Neutrophil (primary cell): ENCODE measurements around the gene ZBTB12.

Experiments used
- H3K27ac ChIP-seq: fragments of 200-600 bp; sonication (generic); 2 replicates; pipeline ENCODE4 v1.5.1; 2016; ENCODE audit warnings: mild to moderate bottlenecking, moderate library complexity
- H3K27me3 ChIP-seq: fragments of 200-600 bp; sonication (generic); 2 replicates; pipeline ENCODE4 v1.6.0; 2016; ENCODE audit warnings: mild to moderate bottlenecking
- H3K36me3 ChIP-seq: fragments of 200-600 bp; sonication (generic); 2 replicates; pipeline ENCODE4 v1.5.1; 2017
- H3K4me1 ChIP-seq, 2 experiments: fragments of 200-600 bp in 1 of 2; sonication (generic) in 1 of 2; 1 replicate in 1 of 2; 2 replicates in 1 of 2; pipeline versions ENCODE4 v1.5.1 to v1.6.1; 2013 to 2016; ENCODE audit warnings: low read depth in 1 of 2, low read length in 1 of 2, mild to moderate bottlenecking in 1 of 2, moderate library complexity in 1 of 2; ENCODE audit not compliant: control insufficient read depth in 1 of 2, insufficient read depth in 1 of 2
- H3K4me3 ChIP-seq, 2 experiments: fragments of 200-600 bp in 1 of 2; sonication (generic) in 1 of 2; 1 replicate in 1 of 2; 2 replicates in 1 of 2; pipeline ENCODE4 v1.5.1; 2013 to 2016; ENCODE audit warnings: low read depth in 1 of 2, low read length in 1 of 2, mild to moderate bottlenecking in 1 of 2, moderate library complexity in 1 of 2
- H3K9me3 ChIP-seq: fragments of 200-600 bp; sonication (generic); 2 replicates; pipeline ENCODE4 v1.5.1; 2016
- TF ChIP-seq, protein P1 (sequence below): fragments of 200-600 bp; sonication (generic); IDR thresholded peaks from 2 replicates; pipeline ENCODE4 v1.5.1; 2016; ENCODE audit warnings: antibody characterized with exemption

The ZBTB12 gene

GRCh38 chr6:31878726-31879125, 23.2 kb downstream of the ZBTB12 start, which contains the start of gene SLC44A4:
SLC44A4 (minus strand) TSS chr6:31878997; CDS start chr6:31878980, 17 bp downstream.
- no peaks in the 10 kb centered on the region for H3K9me3 ChIP-seq
- H3K4me1 ChIP-seq, result no peaks in the 10 kb centered on the region
- H3K36me3 ChIP-seq, result peaks cover 41% of the 10 kb centered on the region
- no peaks in the 10 kb centered on the region for H3K27me3 ChIP-seq
- H3K4me3 ChIP-seq, result no peak within 1 kb of the TSS
- TF ChIP-seq, protein P1, sequence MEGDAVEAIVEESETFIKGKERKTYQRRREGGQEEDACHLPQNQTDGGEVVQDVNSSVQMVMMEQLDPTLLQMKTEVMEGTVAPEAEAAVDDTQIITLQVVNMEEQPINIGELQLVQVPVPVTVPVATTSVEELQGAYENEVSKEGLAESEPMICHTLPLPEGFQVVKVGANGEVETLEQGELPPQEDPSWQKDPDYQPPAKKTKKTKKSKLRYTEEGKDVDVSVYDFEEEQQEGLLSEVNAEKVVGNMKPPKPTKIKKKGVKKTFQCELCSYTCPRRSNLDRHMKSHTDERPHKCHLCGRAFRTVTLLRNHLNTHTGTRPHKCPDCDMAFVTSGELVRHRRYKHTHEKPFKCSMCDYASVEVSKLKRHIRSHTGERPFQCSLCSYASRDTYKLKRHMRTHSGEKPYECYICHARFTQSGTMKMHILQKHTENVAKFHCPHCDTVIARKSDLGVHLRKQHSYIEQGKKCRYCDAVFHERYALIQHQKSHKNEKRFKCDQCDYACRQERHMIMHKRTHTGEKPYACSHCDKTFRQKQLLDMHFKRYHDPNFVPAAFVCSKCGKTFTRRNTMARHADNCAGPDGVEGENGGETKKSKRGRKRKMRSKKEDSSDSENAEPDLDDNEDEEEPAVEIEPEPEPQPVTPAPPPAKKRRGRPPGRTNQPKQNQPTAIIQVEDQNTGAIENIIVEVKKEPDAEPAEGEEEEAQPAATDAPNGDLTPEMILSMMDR, result no peak
- no peak within 1 kb of the TSS for H3K27ac ChIP-seq

DNA sequence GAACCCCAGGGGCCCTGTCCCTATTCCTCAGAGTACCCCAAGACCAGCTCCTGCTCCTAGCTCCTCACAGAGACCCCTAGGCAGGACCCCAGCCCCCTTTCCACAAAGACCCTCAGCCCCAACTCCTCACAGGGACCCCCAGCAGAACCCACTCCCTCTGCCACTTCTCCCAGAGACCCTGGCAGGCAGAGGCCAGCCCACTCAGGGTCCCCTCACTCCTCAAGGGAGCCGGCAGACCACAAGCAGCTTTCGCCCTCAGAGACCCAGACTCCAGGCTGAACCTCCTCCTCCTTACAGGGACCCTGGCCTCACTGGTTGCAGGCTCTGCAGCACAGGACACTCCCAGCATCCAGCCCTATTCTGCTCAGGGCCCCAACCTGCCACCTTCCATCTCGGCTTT, 23.7 kb downstream of the ZBTB12 start:
- Histone ChIP-seq H3K4me1 (no peaks in the 10 kb centered on the region), H3K27me3 (no peaks in the 10 kb centered on the region), H3K36me3 (peaks cover 36% of the 10 kb centered on the region), H3K4me3 (no peak overlapping the region), H3K9me3 (no peaks in the 10 kb centered on the region), H3K27ac (no peak overlapping the region)
- TF ChIP-seq, protein P1, result no peak

GRCh38 chr6:31877651-31878161, 24.2 kb downstream of the ZBTB12 start:
- peaks cover 31% of the 10 kb centered on the region for H3K36me3 ChIP-seq
- no peak overlapping the region for H3K4me3 ChIP-seq
- TF ChIP-seq, protein P1, result no peak
- no peak overlapping the region for H3K27ac ChIP-seq
- no peaks in the 10 kb centered on the region for H3K27me3 ChIP-seq
- no peaks in the 10 kb centered on the region for H3K9me3 ChIP-seq
- no peaks in the 10 kb centered on the region for H3K4me1 ChIP-seq

GRCh38 chr6:31877125-31877650, 24.7 kb downstream of the ZBTB12 start:
- H3K4me1 ChIP-seq, result no peaks in the 10 kb centered on the region
- H3K36me3 ChIP-seq, result peaks cover 26% of the 10 kb centered on the region
- H3K9me3 ChIP-seq, result no peaks in the 10 kb centered on the region
- no peak overlapping the region for H3K27ac ChIP-seq
- TF ChIP-seq, protein P1, result no peak
- no peak overlapping the region for H3K4me3 ChIP-seq
- H3K27me3 ChIP-seq, result no peaks in the 10 kb centered on the region

- H3K27ac ChIP-seq, result no peak overlapping the region
- no peaks in the 10 kb centered on the region for H3K4me1 ChIP-seq
- no peaks in the 10 kb centered on the region for H3K9me3 ChIP-seq
- H3K27me3 ChIP-seq, result no peaks in the 10 kb centered on the region
- no peak overlapping the region for H3K4me3 ChIP-seq
- TF ChIP-seq, protein P1, result no peak
- H3K36me3 ChIP-seq, result peaks cover 20% of the 10 kb centered on the region
Measured at GRCh38 chr6:31876357-31876756, 25.5 kb downstream of the ZBTB12 start.
